Small intestine (tissue), 7 donors: ENCODE results near the gene ADARB2. TPM values are rescaled to one million over a fixed set of nuclear protein-coding genes. Genes with fewer than 3 reads are reported as not detected.
"Not testable (repeated sequence)": the region's sequence is repeated elsewhere in the genome, so short reads cannot be mapped to it uniquely, and the experiment has no call there.

Source experiments
- DNase-seq, 2 donors: peaks; one replicate each; pipeline versions ENCODE4 v3.0.0 to v3.0.0-alpha.2; 2013
- FAIRE-seq: peaks from 2 replicates; lab custom pipeline; 2012; peaks lifted over from hg19 to GRCh38; lab: Jason Lieb, UNC
- H3K27ac ChIP-seq, 3 donors: one replicate each; pipeline ENCODE4 v1.5.1; 2013; ENCODE audit warnings: low read length in 2 of 3, mild to moderate bottlenecking in 2 of 3, control low read depth in 1 of 3, inconsistent platforms in 1 of 3, low read depth in 1 of 3, moderate library complexity in 1 of 3
- H3K27me3 ChIP-seq, 3 donors: one replicate each; pipeline ENCODE4 v1.6.1; 2013; ENCODE audit warnings: low read length in 3 of 3, inconsistent platforms in 1 of 3; ENCODE audit not compliant: control insufficient read depth in 3 of 3, insufficient read depth in 3 of 3
- H3K36me3 ChIP-seq, 3 donors: one replicate each; pipeline ENCODE4 v1.6.1; 2013; ENCODE audit warnings: low read length in 3 of 3, inconsistent platforms in 1 of 3, low read depth in 1 of 3, mild to moderate bottlenecking in 1 of 3, moderate library complexity in 1 of 3; ENCODE audit not compliant: control insufficient read depth in 3 of 3, insufficient read depth in 2 of 3
- H3K4me1 ChIP-seq, 3 donors: one replicate each; pipeline ENCODE4 v1.6.1; 2013; ENCODE audit warnings: low read length in 2 of 3, inconsistent platforms in 1 of 3, low read depth in 1 of 3, mild to moderate bottlenecking in 1 of 3, moderate library complexity in 1 of 3; ENCODE audit not compliant: control insufficient read depth in 3 of 3, insufficient read depth in 2 of 3
- H3K4me3 ChIP-seq, 3 donors: one replicate each; pipeline ENCODE4 v1.5.1; 2013; ENCODE audit warnings: low read length in 3 of 3, control low read depth in 1 of 3, inconsistent platforms in 1 of 3, low read depth in 1 of 3, mild to moderate bottlenecking in 1 of 3, moderate library complexity in 1 of 3
- H3K9me3 ChIP-seq, 2 donors: one replicate each; pipeline ENCODE4 v1.6.1; 2013; ENCODE audit warnings: low read depth in 1 of 2, low read length in 1 of 2; ENCODE audit not compliant: control insufficient read depth in 2 of 2, insufficient read depth in 1 of 2
- whole genome bisulfite sequencing, 3 donors: extraction: QIAGEN DNeasy Blood & Tissue Kit; methylation state at CpG; one replicate each; pipeline ENCODE4 v1.1.7; 2013; 5-methylcytosine and 5-hydroxymethylcytosine counted together
- polyA plus RNA-seq, 4 donors: library from polyadenylated mRNA; stranded (reverse) in 3 of 4; unstranded in 1 of 4; fragments of 200-250 nt in 3 of 4; fragments of 120-200 nt in 1 of 4; gene quantifications; one replicate each; pipeline versions ENCODE4 v1.2.1 to v1.2.3, GENCODE V29; 2013
- donor health status: healthy with polysubstance abuse.
- donor health status: control.
- donor health status: control.
- donor health status: Bipolar disorder and iron deficiency.
- donor health status: healthy.

Gene ADARB2
- polyA plus RNA-seq, 4 donors: 0.35 to 1.8 (median 0.94) TPM

DNA sequence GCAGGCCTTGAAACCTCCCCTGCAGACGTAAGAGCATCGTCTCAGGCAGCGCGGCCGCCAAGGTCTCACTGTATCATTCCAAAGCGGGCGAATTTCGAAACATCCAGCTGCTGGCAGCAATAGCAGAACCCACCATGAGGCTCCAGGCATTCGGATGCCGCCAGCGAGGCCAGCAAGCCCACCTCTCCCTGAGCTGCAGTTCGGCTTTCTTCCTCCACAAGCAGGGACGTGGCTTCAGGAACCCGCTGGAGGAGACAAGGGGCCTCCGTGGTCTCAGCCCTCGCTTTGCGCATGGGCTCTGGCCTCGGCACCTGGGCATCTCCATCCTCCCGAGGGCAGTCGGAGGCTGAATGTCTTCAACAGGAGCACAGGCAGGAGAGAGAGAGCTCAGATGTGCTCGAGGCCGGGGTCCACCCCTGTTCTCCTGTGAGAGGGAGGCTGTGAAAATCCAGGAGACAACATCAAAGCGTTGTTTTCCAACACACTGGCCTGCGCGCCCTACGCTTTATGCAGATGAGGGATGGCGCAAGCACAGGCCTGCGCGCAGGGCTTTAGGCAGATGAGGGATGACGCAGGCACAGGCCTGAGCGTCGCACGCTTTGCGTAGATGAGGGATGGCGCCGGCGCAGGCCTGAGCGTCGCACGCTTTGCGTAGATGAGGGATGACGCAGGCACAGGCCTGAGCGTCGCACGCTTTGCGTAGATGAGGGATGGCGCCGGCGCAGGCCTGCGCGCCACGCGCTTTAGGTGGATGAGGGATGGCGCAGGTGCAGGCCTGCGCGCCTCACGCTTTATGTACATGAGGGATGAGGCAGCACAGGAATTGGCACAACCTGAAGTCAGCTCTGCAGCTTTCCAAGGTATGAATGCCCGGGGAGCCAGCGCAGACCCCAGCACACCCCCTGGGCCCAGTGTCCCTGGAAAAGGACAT lies 577.9 kb downstream of the ADARB2 start:
- Histone ChIP-seq H3K4me3 (no peak overlapping the region), H3K4me1 (no peaks in the 10 kb centered on the region), H3K27me3 (no peaks in the 10 kb centered on the region), H3K9me3 (no peaks in the 10 kb centered on the region), H3K27ac (no peak overlapping the region), H3K36me3 (no peaks in the 10 kb centered on the region)
- FAIRE-seq (no peak), DNase-seq (no peak)
- WGBS, 3 donors: 90 to 94% (median 92%) methylated on average over 59 of the region's 59 CpGs

DNA sequence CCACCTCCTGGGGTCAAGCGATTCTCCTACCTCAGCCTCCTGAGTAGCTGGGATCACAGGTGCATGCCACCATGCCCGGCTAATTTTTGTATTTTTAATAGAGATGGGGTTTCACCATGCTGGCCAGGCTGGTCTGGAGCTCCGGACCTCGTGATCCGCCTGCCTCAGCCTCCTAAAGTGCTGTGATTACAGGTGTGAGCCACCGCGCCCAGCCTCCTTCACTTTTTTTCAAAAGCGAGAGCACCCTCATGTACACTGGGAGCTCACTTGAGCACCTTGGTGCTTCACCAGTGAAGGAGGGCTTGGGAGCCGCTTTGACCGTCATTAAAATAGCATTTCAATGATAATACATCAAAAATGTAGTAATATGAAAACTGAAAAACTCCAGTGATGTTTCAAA lies 578.8 kb downstream of the ADARB2 start:
- 94% methylated on average over 10 of the region's 10 CpGs for WGBS, 3 donors
- not testable (repeated sequence) for H3K36me3 ChIP-seq, H3K27ac ChIP-seq, H3K4me1 ChIP-seq, H3K4me3 ChIP-seq, DNase-seq, FAIRE-seq, H3K27me3 ChIP-seq, H3K9me3 ChIP-seq

DNA sequence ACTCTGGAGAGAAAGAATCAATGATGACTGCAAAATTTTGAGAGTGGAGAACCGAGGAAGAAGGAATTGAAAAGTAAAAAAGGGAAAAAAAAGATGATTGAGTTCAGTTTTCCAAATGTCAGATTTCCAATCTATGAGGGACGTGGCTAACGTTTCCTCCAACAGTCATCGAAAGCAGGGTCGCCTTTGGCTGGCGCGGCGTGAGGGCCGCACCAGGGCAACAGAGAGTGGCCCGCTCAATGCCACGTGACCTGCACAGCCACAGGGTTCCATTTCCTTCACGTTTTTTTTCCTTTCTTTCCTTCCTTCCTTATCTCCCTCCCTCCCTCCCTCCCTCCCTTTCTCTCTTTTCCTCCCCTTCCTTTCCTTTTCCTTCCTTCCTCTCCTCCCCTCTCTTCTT lies 579.3 kb downstream of the ADARB2 start:
- Histone ChIP-seq H3K4me1 (no peaks in the 10 kb centered on the region), H3K9me3 (no peaks in the 10 kb centered on the region), H3K27ac (no peak overlapping the region), H3K36me3 (no peaks in the 10 kb centered on the region), H3K4me3 (no peak overlapping the region), H3K27me3 (no peaks in the 10 kb centered on the region)
- 82 to 89% (median 87%) methylated on average over 12 of the region's 12 CpGs for WGBS, 3 donors
- DNase-seq (no peak), FAIRE-seq (no peak)

DNA sequence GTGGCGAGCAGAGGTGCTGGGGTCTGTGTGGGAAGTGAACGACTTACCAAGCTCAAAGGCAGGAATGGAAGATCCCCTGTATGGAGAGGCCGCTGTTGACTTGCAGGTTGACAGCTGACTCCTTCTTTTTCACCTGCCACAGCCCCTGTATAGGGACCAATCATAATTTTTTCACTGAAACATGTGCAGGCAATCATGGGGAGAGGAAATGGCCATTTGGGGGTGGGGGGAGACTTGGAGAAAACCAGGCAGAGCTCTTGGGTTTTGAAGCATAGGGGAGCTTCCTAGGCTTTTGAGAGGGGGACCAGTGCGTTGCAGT lies 579.8 kb downstream of the ADARB2 start:
- FAIRE-seq: no peak
- H3K27ac ChIP-seq: no peak overlapping the region
- H3K4me1 ChIP-seq: no peaks in the 10 kb centered on the region
- no peak overlapping the region for H3K4me3 ChIP-seq
- no peak for DNase-seq
- WGBS, 3 donors: 84 to 87% (median 86%) methylated on average over 4 of the region's 4 CpGs
- H3K27me3 ChIP-seq: no peaks in the 10 kb centered on the region
- no peaks in the 10 kb centered on the region for H3K9me3 ChIP-seq
- H3K36me3 ChIP-seq: no peaks in the 10 kb centered on the region

DNA sequence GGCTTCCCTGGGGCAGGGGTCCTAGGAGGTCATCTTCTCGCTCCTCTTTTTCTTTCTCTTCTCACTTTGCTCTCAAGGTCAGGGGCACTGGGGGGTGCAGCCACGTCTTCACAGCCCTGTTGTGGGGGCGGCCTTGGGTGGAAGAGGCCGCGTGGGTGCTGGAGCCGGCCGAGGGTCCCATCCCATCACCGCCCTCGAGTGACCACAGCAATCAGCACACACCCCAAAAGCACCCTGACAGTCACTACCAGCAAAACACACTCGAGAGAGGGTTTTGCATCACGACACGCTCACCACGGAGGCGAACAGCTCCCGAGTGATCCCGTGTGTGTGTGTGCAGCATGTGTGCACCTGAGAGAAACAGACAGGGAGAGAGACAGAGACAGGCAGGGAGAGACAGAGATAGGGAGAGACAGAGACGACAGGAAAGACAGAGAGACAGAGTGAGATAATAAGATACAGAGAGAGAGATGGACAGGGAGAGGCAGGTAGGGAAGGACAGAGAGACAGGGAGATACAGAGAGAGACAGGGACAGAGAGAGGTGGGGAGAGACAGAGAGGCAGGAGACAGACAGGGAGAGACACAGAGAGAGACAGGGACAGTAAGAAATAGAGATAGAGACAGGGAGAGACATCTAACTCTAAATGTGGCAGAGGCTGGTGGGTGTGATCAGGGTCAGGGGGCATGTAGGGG lies 580.3 kb downstream of the ADARB2 start:
- H3K36me3 ChIP-seq: no peaks in the 10 kb centered on the region
- no peak overlapping the region for H3K4me3 ChIP-seq
- WGBS, 3 donors: 80 to 86% (median 82%) methylated on average over 17 of the region's 17 CpGs
- no peak overlapping the region for H3K27ac ChIP-seq
- DNase-seq (no peak), FAIRE-seq (no peak)
- no peaks in the 10 kb centered on the region for H3K4me1 ChIP-seq
- H3K27me3 ChIP-seq: no peaks in the 10 kb centered on the region
- H3K9me3 ChIP-seq: no peaks in the 10 kb centered on the region

DNA sequence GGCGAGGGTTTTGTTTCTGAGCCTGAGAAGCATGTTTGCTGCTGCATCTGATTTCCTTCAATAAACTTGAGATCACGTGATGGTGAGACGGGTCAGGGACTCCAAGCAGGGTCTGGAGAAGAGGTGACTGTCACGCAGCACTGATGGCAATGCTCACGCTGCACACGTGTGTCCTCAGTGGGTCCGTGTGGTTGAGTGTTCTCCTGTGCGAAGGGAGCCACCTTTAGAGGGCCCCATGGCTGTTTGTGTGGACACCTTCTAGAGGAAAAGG lies 580.8 kb downstream of the ADARB2 start:
- 82 to 90% (median 87%) methylated on average over 8 of the region's 8 CpGs for WGBS, 3 donors
- DNase-seq (no peak), FAIRE-seq (no peak)
- Histone ChIP-seq H3K27ac (no peak overlapping the region), H3K4me1 (no peaks in the 10 kb centered on the region), H3K4me3 (no peak overlapping the region), H3K36me3 (no peaks in the 10 kb centered on the region), H3K9me3 (no peaks in the 10 kb centered on the region), H3K27me3 (no peaks in the 10 kb centered on the region)

DNA sequence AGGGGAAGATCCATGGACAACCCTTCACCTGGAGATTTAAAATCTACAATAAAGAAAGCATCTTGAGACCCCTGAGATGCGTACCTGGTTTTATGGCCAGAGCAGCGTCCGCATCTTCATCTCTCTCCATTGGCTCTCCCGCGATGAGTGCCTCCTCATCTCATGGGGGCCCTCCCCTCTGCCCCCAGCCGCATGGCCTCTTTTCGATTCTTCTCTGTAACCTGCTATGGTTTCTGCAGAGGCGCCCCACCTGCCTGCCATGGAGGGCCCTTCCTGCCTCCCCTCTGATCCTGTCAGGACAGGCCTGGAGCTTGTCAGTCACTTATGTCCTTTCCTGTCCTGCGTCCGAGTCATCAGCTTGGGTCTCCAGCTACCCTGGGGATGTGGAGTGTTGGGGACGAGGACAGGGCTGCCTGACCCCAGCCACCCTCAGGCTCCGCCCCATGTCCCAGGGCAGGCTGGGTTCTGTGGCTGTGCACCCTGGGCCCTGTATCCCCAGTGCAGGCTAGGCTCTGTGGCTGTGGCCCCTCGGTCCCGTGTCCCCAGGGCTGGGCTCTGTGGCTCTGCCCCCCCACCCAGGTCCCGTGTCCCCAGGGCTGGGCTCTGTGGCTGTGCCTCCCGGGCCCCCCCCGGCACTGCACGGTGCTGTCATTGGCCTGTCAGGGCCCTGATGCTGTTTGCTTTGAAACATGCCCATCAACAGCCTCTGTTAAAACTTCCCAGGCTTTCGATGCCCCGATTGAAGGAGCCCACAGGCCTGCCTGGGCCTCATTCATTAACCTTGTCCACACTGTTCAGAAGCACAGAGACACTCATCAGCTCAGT lies 581.3 kb downstream of the ADARB2 start:
- 87 to 94% (median 88%) methylated on average over 20 of the region's 20 CpGs for whole genome bisulfite sequencing, 3 donors
- H3K4me1 ChIP-seq: no peaks in the 10 kb centered on the region
- FAIRE-seq: no peak
- H3K36me3 ChIP-seq: no peaks in the 10 kb centered on the region
- DNase-seq: no peak
- H3K4me3 ChIP-seq: no peak overlapping the region
- no peak overlapping the region for H3K27ac ChIP-seq
- H3K27me3 ChIP-seq: no peaks in the 10 kb centered on the region
- H3K9me3 ChIP-seq: no peaks in the 10 kb centered on the region

DNA sequence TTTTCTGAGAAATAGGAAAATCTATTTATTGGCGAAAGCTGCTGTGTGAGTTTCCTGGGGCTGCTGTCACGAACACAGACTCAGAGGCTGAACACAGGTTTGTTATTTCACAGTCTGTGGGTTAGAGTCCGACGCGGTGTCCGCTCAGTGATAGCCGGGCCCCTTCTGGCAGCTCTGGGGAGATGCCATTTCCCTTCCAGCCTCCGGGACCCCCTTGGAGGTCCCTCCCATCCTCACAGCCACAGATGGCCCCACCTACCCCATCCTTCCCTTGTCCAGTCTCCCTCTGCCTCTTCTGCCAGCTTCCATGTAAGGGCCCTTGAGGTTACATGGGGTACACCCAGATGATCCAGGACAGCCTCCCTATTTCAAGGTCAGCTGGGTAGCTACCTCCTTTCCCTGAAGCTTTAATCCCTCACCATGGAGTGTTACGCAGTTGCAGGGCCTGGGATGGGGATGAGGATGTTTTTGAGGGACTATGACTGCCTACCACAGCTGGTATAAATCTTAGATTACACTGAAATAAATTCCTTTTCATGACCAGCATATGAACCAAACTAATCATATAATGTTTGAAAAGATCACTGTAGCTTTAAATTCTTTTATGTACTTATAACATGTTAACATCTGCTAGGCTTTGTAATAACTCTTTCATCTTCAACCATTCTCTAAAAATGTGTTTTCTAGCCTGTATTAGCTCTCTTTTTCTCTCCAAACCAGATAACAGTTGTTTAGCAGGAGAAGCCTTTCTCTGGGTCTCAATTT lies 582.6 kb downstream of the ADARB2 start:
- Histone ChIP-seq H3K9me3 (no peaks in the 10 kb centered on the region), H3K36me3 (no peaks in the 10 kb centered on the region), H3K4me1 (peaks cover 0 to 3% (median 0%) of the 10 kb centered on the region in 3 donors), H3K4me3 (no peak overlapping the region), H3K27ac (no peak overlapping the region), H3K27me3 (no peaks in the 10 kb centered on the region)
- 67 to 92% (median 82%) methylated on average over 9 of the region's 9 CpGs for WGBS, 3 donors
- DNase-seq: no peak
- FAIRE-seq: no peak
